NT2/D1 (cell line): ENCODE data around the gene RBKS.

ENCODE experiments used
- SUZ12 ChIP-seq: IDR thresholded peaks from 2 replicates; pipeline ENCODE4 v1.6.1; 2011; ENCODE audit not compliant: insufficient read length, insufficient read depth; ENCODE audit errors: extremely low read depth
- YY1 ChIP-seq: IDR thresholded peaks from 2 replicates; pipeline ENCODE4 v1.6.1; 2011; ENCODE audit not compliant: insufficient read length, insufficient read depth
- ZNF274 ChIP-seq: IDR thresholded peaks from 2 replicates; pipeline ENCODE4 v1.6.1; 2011; ENCODE audit warnings: mild to moderate bottlenecking, low read depth, low read length

DNA sequence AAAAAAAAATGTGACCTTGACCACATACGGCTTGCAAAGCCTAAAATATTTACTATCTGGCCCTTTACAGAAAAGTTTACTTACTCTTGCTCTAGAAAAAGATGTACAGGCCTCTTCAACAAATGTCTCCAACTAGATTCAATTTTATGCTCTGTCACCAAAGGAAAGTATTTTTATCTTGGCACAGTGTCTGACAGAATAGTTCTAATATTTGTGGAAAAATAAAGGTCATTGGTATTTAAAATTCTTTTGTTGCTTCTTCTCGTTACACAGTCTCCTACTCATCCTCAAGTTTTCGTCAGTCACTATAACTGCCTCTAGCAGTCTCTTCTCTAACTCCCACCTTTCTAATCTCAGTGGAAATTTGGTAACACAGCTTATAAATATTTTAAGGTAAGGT, 1.4 kb downstream of the RBKS start:
- TF ChIP-seq ZNF274: no peak
- no peak for TF ChIP-seq YY1
- no peak for TF ChIP-seq SUZ12
